GM19463 (cell line): Measurements from ENCODE around the gene UVSSA.

Experiments used
- ATAC-seq: cut with Tn5 transposase; IDR thresholded peaks from one replicate; pipeline ENCODE4 v1.9.1; 2021; ENCODE audit warnings: mild to moderate bottlenecking, moderate library complexity; ENCODE audit not compliant: unreplicated experiment

The UVSSA gene

GRCh38 chr4:1348014-1348513 lies 1.1 kb downstream of the UVSSA start:
- ATAC-seq: no peak

DNA sequence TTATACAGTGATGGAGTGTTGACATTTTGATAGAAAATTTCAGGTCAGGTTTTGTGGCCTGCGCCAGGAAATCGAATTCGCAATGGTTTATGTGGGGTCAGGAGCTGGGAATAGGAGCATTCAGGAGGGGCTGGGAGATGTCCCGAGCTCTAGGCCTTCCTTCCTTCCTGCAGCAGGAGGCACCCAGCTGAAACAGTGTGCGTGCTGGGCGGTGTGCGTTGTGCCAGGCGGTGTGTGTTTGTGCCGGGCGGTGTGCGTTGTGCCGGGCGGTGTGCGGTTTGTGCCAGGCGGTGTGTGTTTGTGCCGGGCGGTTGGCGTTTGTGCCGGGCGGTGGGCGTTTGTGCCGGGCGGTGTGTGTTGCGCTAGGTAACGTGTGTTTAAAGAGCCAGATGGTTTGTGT lies 1.7 kb downstream of the UVSSA start:
- no peak for ATAC-seq

GRCh38 chr4:1349359-1350168 lies 2.6 kb downstream of the UVSSA start:
- ATAC-seq: no peak

DNA sequence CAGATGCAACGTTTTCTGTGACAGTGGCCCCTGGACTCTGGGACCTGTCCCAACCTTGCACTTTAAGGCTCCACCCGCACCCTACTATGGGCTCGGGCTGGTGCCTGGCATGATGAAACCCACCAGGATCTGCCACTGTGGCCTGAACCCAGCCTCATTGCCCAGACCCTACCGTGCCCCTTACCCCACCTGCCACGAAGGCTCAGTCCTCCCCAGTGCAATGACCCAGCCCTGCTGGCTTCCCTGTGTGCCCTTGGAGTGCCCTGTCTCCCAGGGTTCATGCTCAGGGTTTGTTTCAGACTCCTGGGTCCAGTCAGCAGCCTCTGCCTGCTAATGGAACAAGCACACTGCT lies 3.1 kb downstream of the UVSSA start:
- ATAC-seq: no peak

DNA sequence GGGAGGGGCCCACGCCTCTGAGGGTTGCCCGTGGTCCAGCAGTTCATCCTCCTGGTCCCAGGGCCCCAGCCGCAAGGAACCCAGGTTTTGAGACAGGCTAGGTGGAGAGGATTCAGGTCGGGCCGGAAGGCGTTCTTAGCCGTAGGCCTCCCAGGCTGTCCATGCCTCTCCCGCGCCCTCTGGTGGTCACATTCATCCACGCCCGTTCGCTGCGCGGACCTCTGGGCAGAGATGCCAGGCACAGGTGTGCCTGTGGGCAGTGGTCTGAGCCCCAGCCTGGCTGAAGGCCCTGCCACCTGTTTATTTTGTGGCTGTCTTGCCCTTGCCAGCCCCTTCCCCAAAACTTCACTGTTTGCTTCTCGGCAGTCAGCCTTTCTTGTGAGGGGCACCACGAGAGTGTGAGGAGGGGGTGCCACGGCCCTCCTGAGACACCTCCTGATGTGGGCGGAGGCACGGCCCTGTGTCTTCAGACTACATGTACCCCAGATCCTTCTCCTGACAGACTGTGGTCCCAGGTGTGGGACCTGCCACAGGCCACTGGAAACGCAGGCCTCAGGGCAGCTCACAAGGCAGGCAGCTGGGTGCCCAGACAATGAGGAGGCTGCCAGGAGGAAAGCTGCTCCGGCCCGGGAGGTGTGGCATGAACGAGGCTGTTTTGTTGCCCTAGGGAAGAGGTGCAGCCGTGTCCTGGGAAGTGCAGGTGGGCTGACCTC lies 5.0 kb downstream of the UVSSA start:
- ATAC-seq: no peak

DNA sequence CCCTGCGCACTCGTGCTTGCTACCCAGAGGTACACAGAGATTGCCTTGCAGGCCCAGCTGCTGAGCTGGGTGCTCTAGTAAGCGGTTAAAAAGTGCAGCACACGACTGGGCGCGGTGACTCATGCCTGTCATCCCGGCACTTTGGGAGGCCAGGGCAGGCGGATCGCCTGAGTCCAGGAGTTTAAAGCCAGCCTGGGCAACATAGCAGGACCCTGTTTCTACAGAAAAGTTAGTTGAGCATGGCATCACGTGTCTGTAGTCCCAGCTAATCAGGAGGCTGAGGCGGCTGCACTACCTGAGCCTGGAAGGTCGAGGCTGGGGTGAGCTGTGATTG lies 5.5 kb downstream of the UVSSA start:
- ATAC-seq: no peak

- no peak for ATAC-seq
Measured at GRCh38 chr4:1353186-1354055, 6.4 kb downstream of the UVSSA start.

GRCh38 chr4:1354136-1354982 lies 7.4 kb downstream of the UVSSA start:
- ATAC-seq: no peak

- no peak for ATAC-seq
Measured at GRCh38 chr4:1354983-1355275, 7.9 kb downstream of the UVSSA start.

DNA sequence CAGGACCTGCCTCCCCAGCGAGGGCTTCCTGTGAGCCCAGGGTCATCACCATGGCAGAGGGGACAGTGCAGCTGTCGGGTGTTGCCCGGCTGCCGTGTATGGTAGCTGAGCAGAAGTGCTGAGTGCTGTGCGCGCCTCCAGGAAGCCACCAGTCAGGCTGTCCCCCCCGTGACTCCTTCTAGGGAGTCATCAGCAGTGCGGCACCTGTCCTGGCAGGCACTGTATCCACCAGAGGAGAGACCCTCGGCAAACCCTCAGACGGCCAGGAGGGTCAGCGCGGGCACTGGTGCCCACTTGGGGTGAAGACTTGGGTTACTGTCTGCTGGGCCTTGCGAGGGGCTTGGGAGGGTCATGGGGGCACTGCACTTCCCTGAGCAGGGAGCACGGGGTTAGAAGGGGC lies 8.4 kb downstream of the UVSSA start:
- no peak for ATAC-seq

DNA sequence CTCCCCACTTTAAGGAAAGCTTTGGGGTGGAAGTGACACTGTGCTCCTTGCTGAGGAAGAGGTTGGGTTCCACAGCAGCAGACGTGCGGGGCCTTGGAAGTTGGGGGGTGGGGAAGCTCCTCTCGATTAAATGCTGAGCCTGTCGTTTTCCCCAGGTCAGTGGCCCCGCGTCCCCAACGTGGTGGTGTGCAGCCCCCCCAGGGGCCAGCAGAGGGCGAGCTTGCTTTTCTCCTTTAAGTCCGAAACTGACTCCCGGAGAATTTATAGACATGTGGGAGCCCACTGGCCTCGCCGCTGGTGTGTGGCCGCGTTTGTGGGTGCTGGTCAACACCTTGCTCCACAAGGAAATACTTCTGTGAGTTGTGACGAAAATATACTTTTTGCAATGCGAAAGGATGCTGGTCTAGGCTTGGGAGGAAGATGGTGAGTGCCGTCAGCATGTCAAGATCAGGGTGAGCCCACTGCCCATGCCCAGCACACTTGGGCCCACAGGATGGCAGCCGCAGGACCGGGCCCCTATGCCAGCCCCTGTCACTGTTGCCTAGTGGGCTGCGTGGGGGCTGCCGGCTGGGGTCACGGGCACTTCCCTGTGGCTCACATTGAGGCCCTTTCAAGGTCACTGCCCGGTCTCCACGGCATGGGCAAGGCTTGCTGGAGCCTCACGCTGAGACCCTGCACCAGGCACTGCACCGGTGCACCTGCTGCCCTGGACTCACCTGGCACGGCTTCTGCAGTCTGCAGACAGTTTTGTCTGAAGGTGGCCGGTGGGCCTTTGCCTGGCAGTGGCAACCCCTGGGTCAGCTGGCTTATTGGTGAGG lies 9.4 kb downstream of the UVSSA start:
- no peak for ATAC-seq

DNA sequence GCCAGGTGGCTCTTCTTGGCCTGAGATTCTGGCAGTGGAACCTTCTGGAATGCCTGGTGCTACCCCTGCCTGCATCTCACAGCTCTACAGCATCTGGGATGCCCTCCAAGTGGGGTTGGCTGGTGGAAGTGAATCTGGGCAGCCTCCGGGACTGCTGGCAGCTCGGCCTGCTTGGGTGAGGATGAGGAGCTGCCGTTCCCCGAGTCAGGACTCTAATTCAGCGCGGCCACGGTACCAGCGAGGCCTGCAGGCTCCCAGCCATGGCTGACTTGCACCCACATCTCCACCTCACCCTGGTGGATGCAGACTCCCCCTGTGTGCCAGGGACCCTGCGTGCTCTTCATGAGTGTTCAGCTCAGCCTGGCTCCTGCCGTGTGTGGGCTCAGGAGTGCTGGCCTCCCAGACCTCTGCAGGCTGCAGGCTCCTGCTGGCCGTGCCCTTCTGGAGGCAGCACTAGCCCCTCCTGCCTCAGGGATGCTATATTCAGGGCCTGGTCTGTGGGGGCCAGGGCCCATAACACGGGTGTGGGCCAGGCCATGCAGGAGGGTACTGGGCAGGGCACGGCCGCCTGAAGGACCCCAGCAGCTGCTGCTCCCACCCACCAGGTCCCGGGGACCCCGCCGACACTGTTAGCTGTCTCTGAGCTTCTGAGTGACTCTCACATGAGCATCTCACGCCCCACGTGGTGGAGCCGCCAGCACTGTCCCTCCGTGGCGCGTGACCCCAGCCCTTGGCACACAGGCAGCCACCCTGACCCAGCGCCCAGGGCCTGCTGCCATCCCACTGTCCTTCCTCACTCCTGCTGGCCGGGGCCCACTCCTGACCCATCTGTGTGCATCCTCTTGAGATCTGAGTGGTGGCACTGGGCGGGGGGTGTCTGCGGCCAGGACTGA lies 10.6 kb downstream of the UVSSA start:
- no peak for ATAC-seq

DNA sequence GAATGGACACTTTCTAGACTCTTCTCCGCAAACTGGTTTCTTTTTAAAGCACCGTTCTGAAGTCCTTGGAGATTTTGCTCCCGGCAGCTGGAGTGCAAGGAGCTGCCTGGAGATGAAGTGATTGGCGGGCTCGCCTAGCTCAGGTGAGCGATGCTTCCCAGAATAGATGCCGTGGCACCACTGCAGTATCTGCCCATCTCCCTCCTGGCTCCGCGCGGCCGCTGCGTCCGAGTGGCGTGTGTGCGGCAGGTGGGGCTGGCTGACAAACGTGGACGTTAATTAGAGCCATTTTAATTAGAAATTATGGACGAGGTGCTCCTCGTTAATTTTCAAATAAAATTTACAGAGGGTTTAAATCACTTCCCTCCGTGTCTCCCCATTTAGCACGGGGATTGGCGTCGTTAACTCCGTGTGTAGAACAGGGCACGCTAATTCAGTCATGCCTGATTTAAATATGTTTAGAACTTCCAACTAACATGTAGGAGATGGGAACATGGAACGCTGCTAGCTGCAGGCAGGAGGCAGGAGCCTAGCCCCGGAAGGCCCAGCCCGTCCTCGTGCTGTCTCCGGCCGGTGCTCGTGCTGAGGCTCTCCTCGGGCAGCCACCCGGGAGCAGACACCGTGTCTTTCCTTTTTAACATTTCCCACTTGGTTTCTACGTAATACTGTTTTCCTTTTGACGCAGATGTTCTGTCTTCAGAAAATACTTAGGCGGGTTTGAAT lies 11.6 kb downstream of the UVSSA start:
- ATAC-seq: no peak

DNA sequence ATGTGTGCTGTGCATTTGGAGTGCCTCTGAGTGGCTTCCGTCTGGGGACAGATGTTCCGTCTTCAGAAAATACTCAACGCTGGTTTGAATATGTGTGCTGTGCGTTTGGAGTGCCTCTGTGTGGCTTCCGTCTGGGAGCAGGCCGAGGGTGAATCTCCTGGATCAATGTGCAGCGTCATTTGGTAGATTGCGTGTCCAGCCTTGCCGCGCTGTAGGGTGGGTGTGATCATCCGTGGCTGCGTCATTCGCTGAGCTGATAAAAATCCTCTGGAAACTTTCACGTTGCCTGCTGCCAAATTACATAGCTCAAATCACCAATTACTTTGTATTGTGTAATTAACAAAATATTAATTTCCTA lies 12.1 kb downstream of the UVSSA start:
- ATAC-seq: no peak

- no peak for ATAC-seq
Measured at GRCh38 chr4:1359976-1360375, 13.0 kb downstream of the UVSSA start.

DNA sequence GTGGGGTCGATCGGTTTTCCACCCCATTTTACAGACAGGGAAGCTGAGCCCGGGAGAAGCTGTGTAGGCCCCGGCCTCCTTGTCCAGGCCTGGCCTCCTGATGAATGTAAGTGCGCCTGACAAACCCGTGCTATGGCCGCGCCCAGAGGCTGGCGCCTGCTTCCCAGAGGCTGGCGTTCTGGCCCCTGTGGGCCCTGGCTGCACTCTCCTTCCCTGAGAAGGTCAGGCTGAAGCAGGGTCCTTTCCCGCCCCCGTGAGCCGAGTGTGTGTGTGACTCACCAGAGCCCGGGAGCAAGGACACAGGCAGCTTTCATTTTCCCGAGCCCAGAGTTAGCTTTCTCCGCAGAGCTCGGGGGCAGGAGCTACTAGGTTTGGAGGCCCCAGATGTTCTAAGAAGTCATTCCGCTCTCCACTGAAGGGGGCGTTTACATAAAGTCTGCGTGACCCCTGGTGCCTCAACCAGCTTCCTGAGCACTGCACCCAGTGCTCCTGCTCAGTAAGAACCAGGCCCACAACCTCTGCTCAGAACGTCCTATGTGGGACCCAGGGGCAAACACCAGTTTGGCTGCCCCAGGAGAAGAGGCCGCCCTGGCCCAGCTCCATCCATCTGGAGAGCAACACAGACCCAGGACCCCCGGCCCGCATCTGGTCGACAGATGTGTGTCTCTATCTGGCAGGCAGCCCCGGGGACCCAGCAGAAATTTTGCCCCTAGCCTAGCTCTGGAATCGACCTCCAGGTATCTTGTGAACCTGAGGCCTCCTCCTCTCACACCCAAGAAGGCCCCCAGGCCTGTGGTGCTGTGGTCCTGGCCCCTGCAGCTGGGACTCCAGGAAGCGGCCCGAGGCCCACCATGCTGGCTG lies 13.6 kb downstream of the UVSSA start:
- ATAC-seq: no peak

DNA sequence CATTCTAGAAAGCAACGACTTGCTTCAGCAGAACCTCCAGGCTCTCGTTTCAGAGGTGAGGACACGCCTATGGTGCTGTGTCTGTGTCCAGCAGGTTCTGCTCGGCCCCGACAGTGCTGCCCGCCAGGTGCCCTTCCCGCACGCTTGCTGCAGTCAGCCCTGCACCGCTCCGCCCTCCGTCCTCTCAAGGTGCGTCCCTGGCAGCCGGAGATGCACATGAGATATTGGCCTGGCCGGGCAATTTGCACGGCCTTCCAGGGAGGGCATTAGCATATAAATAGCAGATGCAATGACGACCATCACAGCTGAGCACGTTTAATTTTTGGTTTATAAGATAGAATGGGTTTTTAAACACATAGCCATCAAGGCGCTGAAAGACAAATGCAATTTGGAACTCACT lies 14.4 kb downstream of the UVSSA start:
- no peak for ATAC-seq

DNA sequence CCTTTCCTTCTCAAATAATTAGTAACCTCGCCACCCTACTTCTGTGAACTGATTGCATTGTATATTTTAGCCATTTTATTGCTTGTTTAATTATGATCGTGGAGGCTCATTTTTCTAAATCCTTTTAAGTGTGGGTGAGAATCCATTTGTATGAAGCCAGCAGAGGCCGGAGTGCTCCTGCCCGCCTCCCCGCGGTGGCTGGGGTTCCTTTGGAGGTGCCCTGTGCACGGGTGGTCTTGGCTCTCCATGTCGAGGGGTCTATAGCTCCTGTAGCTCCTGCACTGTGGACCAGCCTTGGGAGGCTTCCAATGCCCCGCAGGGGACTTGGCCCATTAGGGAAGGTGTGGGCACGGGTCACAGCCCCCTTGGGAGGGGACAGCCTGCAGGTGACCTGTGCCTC lies 15.0 kb downstream of the UVSSA start:
- ATAC-seq: no peak
